Panc1 (cell line): ENCODE data around the gene SPRYD3.

Experiments
- CTCF ChIP-seq: fragments of 450-650 bp; IDR thresholded peaks from 2 replicates; pipeline ENCODE4 v1.5.1; 2017; ENCODE audit warnings: mild to moderate bottlenecking
- POLR2AphosphoS5 ChIP-seq: IDR thresholded peaks from 2 replicates; pipeline ENCODE4 v1.6.1; 2012; ENCODE audit warnings: mild to moderate bottlenecking, low read depth, low read length, moderate library complexity
- REST ChIP-seq, 2 experiments: IDR thresholded peaks; 2 replicates each; pipeline ENCODE4 v1.6.1; 2011 to 2012; ENCODE audit warnings: low read depth in 2 of 2, control low read depth in 1 of 2, low read length in 1 of 2, mild to moderate bottlenecking in 1 of 2, moderate library complexity in 1 of 2; ENCODE audit not compliant: insufficient read depth in 1 of 2

GRCh38 chr12:53124352-53124723 is 45.1 kb upstream of the SPRYD3 start:
- no peak for TF ChIP-seq CTCF
- TF ChIP-seq REST (IDR thresholded peaks at IDR 0.05; ENCODE audit: insufficient read depth in 1 of 2, low read depth in 2 of 2, low read length in 1 of 2) = no peak
- TF ChIP-seq POLR2AphosphoS5 = no peak
